Thyroid gland (tissue), 4 donors: ENCODE results near the gene PPP1R1B. TPM values are rescaled to one million over a fixed set of nuclear protein-coding genes. Genes with fewer than 3 reads are reported as not detected.

Source experiments
- DNase-seq, 2 donors: peaks; one replicate each; pipeline ENCODE4 v3.0.0-alpha.2; 2019
- H3K27ac ChIP-seq, 3 donors: fragments of 200-600 bp; sonication (generic); 1 replicate in 2 of 3; 2 replicates in 1 of 3; pipeline ENCODE4 v1.5.1; 2016 to 2019; ENCODE audit warnings: mild to moderate bottlenecking in 1 of 3, moderate library complexity in 1 of 3
- H3K27me3 ChIP-seq: fragments of 200-600 bp; sonication (generic); one replicate; pipeline ENCODE4 v1.5.1; 2019
- H3K36me3 ChIP-seq, 2 donors: fragments of 200-600 bp; sonication (generic); one replicate each; pipeline ENCODE4 v1.5.1; 2016 to 2019
- H3K4me1 ChIP-seq, 2 donors: fragments of 200-600 bp; sonication (generic); one replicate each; pipeline ENCODE4 v1.5.1; 2017 to 2019
- H3K4me3 ChIP-seq, 3 donors: fragments of 200-600 bp; sonication (generic); replicated peaks in 1 of 3; 1 replicate in 2 of 3; 2 replicates in 1 of 3; pipeline ENCODE4 v1.5.1; 2016; ENCODE audit warnings: mild to moderate bottlenecking in 1 of 3
- H3K9me3 ChIP-seq: fragments of 200-600 bp; sonication (generic); one replicate; pipeline ENCODE4 v1.5.1; 2017
- POLR2A ChIP-seq, 2 donors: fragments of 450-650 bp; IDR thresholded peaks; one replicate each; pipeline ENCODE4 v1.6.1; 2017; ENCODE audit warnings: antibody characterized with exemption in 2 of 2, mild to moderate bottlenecking in 2 of 2, moderate library complexity in 1 of 2
- WGBS, 2 donors: methylation state at CpG; one replicate each; pipeline ENCODE4 v1.1.5; 2017; 5-methylcytosine and 5-hydroxymethylcytosine counted together
- intact Hi-C: fragments of 100-400 bp; cut with DNase I; formaldehyde crosslinking; loops from one replicate; pipeline ENCODE4 v1.15.1; 2023
- total RNA-seq, 4 donors: library from RNA; depleted of rRNA; stranded (reverse); fragments of >200 nt; gene quantifications; one replicate each; pipeline ENCODE4 v1.2.3, GENCODE V29; 2016
- TF ChIP-seq, protein P1 (sequence below), 6 experiments: fragments of 200-600 bp in 3 of 6; fragments of 450-650 bp in 3 of 6; sonication (generic) in 3 of 6; IDR thresholded peaks; one replicate each; pipeline ENCODE4 v1.5.1; 2016 to 2019; ENCODE audit warnings: antibody characterized with exemption in 6 of 6, mild to moderate bottlenecking in 2 of 6, inconsistent platforms in 1 of 6, moderate library complexity in 1 of 6

PPP1R1B gene
- total RNA-seq, 4 donors from 2014 or later = 1.2 TPM; not detected in 3

DNA sequence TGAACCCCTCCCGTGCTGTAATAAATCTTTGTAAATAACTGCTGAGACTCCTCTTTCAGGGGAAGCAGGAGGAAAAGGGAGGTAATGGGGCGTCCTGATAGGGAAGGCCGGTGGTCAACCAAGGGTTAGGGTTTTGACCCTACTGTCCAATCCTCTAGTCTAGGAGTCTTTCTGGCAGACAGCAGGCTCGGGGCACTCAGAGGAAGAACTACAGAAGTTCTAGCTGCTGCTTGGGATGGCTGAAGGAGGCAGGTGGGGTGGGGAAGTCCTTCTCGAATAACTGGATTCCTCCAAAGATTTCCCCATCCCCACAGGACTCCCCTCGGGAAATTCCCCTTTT lies 9.8 kb downstream of the PPP1R1B start:
- no peak for DNase-seq
- Histone ChIP-seq H3K27me3 (no peaks in the 10 kb centered on the region), H3K4me3 (peak overlapping the region in 2 of 3 donors; percentile 90 to 94), H3K4me1 (peaks cover 16 to 44% of the 10 kb centered on the region in 2 donors), H3K9me3 (no peaks in the 10 kb centered on the region), H3K27ac (peak overlapping the region; percentile 85 to 90 (median 86)), H3K36me3 (no peaks in the 10 kb centered on the region)
- WGBS, 2 donors = 30 to 32% methylated on average over 6 of the region's 6 CpGs
- TF ChIP-seq, protein P1, sequence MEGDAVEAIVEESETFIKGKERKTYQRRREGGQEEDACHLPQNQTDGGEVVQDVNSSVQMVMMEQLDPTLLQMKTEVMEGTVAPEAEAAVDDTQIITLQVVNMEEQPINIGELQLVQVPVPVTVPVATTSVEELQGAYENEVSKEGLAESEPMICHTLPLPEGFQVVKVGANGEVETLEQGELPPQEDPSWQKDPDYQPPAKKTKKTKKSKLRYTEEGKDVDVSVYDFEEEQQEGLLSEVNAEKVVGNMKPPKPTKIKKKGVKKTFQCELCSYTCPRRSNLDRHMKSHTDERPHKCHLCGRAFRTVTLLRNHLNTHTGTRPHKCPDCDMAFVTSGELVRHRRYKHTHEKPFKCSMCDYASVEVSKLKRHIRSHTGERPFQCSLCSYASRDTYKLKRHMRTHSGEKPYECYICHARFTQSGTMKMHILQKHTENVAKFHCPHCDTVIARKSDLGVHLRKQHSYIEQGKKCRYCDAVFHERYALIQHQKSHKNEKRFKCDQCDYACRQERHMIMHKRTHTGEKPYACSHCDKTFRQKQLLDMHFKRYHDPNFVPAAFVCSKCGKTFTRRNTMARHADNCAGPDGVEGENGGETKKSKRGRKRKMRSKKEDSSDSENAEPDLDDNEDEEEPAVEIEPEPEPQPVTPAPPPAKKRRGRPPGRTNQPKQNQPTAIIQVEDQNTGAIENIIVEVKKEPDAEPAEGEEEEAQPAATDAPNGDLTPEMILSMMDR (IDR thresholded peaks at IDR 0.05) = no peak
- TF ChIP-seq POLR2A (IDR thresholded peaks at IDR 0.05) = no peak
- intact Hi-C loops = no loop called here

DNA sequence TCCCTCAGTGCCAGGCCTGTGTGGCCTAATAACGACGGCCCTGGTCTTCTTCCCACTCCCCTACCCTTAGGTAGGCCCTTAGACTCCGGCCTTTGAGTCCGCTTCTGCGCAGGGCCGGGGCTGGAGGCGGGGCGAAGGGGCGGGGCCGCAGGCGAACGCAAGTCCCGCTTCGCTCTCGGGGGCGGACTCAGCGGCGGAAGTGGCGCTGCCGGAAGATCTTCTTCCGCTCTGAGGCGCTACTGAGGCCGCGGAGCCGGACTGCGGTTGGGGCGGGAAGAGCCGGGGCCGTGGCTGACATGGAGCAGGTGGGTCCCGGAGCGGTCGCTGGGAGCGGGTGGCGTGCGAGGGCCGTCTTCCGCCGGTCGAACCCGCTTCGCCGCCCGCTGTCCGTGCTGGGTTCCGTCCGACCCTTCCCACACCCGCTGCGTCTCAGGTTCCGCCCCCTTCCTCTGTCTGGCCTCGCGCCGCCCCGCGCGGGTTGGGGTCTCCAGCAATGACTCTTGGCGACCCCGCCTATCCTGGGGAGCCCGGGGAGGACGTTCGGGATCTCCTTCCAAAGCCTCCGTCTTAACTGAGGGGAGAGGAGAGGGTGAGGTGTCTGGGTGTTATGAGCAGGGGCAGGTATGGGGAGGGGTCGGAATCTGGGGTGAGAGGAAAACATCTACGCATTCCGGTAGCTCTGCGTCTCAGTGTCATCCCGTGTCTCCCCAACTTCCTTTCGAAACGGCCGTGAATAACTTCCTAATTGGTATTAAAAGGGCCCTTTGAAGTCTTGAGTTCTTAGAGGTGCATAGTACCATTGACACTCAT lies 10.4 kb downstream of the PPP1R1B start, which contains the start of gene STARD3:
Gene STARD3 (plus strand): TSS at position 218 of the 810 bp plus-strand sequence. CDS start 16,388 bp downstream, outside the sequence.
- H3K27ac ChIP-seq = peak within 1 kb of the TSS; percentile 85 to 90 (median 86)
- peak; percentile 93 to 94 for DNase-seq
- 0% methylated on average over 29 to 61 of the region's 69 CpGs for WGBS, 2 donors
- no peaks in the 10 kb centered on the region for H3K36me3 ChIP-seq
- peaks cover 16 to 44% of the 10 kb centered on the region in 2 donors for H3K4me1 ChIP-seq
- TF ChIP-seq, protein P1 (IDR thresholded peaks at IDR 0.05) = peak in 2 of 6 experiments; percentile 30 to 31
- peak in 1 of 2 donors; percentile 65 for TF ChIP-seq POLR2A (IDR thresholded peaks at IDR 0.05)
- H3K9me3 ChIP-seq = no peaks in the 10 kb centered on the region
- H3K4me3 ChIP-seq = peak within 1 kb of the TSS; percentile 90 to 94 (median 90)
- no peaks in the 10 kb centered on the region for H3K27me3 ChIP-seq
- intact Hi-C loops = no loop called here

DNA sequence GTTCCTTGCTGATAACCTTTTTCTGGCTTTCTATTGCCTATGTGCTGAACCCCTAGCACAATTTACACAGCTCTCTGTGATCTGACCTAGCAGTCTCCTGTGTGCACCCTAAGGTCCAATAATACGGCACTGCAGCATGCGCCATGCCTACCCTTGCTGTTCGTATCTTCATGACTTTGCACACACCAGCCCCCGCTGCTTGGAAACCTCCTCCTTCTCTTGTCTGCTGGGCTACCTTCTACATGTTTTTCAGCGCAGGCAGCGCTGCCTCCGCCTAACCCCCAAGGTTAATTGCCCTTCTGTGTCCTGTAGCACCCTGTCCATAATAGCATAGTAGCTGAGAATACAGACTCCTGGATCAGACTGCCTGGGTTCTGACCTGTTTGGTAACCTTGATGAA lies 11.6 kb downstream of the PPP1R1B start:
- Histone ChIP-seq H3K4me1 (peaks cover 16 to 49% of the 10 kb centered on the region in 2 donors), H3K9me3 (no peaks in the 10 kb centered on the region), H3K4me3 (peak overlapping the region in 1 of 3 donors; percentile 90), H3K27me3 (no peaks in the 10 kb centered on the region), H3K36me3 (no peaks in the 10 kb centered on the region), H3K27ac (no peak overlapping the region)
- TF ChIP-seq, protein P1 (IDR thresholded peaks at IDR 0.05) = no peak
- no peak for TF ChIP-seq POLR2A (IDR thresholded peaks at IDR 0.05)
- no peak for DNase-seq
- intact Hi-C loops = no loop called here
- 93 to 98% methylated on average over 7 of the region's 7 CpGs for WGBS, 2 donors

DNA sequence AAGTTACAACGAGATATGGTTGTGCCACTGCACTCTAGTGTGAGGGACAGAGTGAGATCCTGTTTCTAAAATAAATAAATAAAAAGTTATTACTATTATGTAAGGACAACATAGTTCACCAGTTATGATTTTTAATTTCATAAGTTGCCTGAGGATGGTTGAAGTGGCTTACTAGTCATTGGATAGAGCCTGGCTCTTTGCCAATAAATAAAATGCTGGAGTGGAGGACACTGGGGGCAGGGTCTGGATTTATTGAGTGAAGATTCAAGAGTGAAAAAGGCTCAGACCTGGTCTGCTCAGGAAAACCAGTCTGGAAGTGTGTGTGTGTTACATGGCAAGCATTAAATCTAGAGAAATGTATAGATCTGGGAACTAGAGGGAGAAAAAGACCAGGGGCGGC lies 12.3 kb downstream of the PPP1R1B start:
- no peaks in the 10 kb centered on the region for H3K36me3 ChIP-seq
- intact Hi-C loops = no loop called here
- 83 to 85% methylated on average over 2 of the region's 2 CpGs for WGBS, 2 donors
- peaks cover 16 to 52% of the 10 kb centered on the region in 2 donors for H3K4me1 ChIP-seq
- TF ChIP-seq POLR2A (IDR thresholded peaks at IDR 0.05) = no peak
- TF ChIP-seq, protein P1 (IDR thresholded peaks at IDR 0.05) = no peak
- H3K27me3 ChIP-seq = no peaks in the 10 kb centered on the region
- H3K27ac ChIP-seq = no peak overlapping the region
- H3K9me3 ChIP-seq = no peaks in the 10 kb centered on the region
- no peak for DNase-seq
- H3K4me3 ChIP-seq = no peak overlapping the region
